Spleen (tissue), 7 donors: ENCODE results near the gene TBX4.

Experiments
- CTCF ChIP-seq, 11 experiments: fragments of 200-600 bp in 7 of 11; fragments of 450-650 bp in 4 of 11; sonication (generic) in 4 of 11; IDR thresholded peaks in 8 of 11; conservative IDR thresholded peaks in 3 of 11; 1 replicate in 7 of 11; 2 replicates in 4 of 11; pipeline versions ENCODE4 v1.4.0 to v1.8.0; 2016 to 2021; ENCODE audit warnings: antibody characterized with exemption in 11 of 11, inconsistent platforms in 4 of 11, mild to moderate bottlenecking in 1 of 11
- POLR2A ChIP-seq, 3 donors: fragments of 450-650 bp; IDR thresholded peaks; one replicate each; pipeline ENCODE4 v1.5.1; 2017; ENCODE audit warnings: antibody characterized with exemption in 3 of 3, mild to moderate bottlenecking in 1 of 3
- POLR2AphosphoS5 ChIP-seq, 3 donors: sonication (generic); formaldehyde crosslinking; IDR thresholded peaks; one replicate each; pipeline ENCODE4 v1.5.1; 2017; ENCODE audit warnings: antibody characterized with exemption in 3 of 3
- donor health status: DM: no; HTN: no; CAD: no; lungs with moderate emphysema.
- donor health status: DM: no; HTN: no; CAD: no.
- donor health status: DM: no; HTN: no; CAD: no.

DNA sequence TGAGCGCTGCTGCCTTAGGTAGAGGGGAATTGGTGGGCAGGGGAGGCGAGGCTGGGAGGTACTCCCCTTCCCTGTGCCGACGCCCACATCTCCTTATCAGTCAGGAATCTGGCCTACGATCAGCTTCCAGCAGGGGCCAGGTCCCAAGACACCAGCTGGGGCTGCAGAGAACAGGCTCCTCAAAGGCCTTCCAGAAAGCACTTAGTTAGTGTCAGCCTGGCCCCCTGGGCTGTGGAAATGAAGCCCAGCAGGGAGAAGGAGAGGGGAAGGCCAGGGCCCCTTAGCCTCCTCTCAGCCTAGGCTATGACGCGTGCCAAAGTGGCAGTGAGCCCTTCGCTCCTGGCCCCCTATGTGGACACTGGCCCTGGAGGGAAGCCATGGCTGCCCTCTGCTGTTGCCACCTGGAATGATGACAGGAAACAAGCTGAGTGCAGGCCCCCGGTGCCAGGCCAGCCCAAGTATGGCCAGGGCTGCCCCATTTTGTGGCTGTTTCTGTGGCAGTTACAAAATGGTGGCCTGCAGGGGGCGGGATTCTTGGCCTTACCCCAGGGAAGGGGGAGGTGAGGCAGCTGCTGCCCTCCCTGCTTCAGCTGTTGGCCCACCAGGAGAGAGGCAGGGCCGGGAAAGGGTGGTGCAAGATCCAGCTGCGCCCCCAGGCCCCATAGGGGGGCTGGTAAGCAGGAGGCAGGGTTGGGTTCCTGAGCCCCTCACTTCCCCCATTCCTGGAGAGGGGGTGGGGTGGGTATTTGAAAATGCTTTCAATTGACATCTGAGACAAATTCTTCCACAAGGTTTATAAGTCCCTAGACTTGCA, 11.3 kb downstream of the TBX4 start:
- no peak for TF ChIP-seq POLR2A (IDR thresholded peaks at IDR 0.05)
- TF ChIP-seq POLR2AphosphoS5 (IDR thresholded peaks at IDR 0.05): no peak
- no peak for TF ChIP-seq CTCF (IDR thresholded peaks at IDR 0.05 in 8 of 11, conservative IDR thresholded peaks at IDR 0.05 in 3 of 11)
